Stimulated activated CD8-positive, alpha-beta memory T cell treated with anti-CD3 and anti-CD28 coated beads, Interleukin-4, amount 100 ng/mL, for 24 hours (primary cell): ENCODE measurements around the gene ARHGEF16.

Experiments
- DNase-seq: peaks from one replicate; pipeline ENCODE4 v3.0.0-alpha.2; 2020; ENCODE audit warnings: low read depth

The ARHGEF16 gene

GRCh38 chr1:3519301-3519885 lies 64.9 kb downstream of the ARHGEF16 start:
- no peak for DNase-seq

GRCh38 chr1:3520419-3521378 lies 66.2 kb downstream of the ARHGEF16 start:
- no peak for DNase-seq

GRCh38 chr1:3521426-3521825 lies 67.0 kb downstream of the ARHGEF16 start:
- DNase-seq = no peak

- DNase-seq = no peak
Measured at GRCh38 chr1:3522112-3522511, 67.6 kb downstream of the ARHGEF16 start.

- no peak for DNase-seq
Measured at GRCh38 chr1:3522564-3523265, 68.2 kb downstream of the ARHGEF16 start.

DNA sequence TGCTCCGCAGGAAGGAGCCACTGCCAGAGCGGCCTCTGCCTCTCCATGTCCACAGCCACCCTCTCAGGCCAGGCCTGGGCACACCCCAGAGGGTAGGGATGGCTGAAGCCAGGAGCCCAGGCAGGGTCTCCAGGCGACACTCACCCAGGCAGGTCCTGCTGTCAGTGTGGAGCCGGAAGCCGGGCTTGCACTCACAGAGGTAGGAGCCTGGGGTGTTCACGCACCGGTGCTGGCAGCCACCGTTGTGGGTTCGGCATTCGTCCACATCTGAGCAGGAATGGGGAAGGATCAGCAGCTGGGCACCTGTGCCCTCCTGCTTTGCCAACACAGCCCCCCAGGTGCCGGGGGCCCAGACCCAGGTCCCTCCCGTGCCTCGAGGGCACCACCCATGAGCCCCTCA lies 69.5 kb downstream of the ARHGEF16 start:
- DNase-seq = no peak

GRCh38 chr1:3524556-3525203 lies 70.2 kb downstream of the ARHGEF16 start:
- DNase-seq = no peak

- no peak for DNase-seq
Measured at GRCh38 chr1:3525551-3526482, 71.4 kb downstream of the ARHGEF16 start.

DNA sequence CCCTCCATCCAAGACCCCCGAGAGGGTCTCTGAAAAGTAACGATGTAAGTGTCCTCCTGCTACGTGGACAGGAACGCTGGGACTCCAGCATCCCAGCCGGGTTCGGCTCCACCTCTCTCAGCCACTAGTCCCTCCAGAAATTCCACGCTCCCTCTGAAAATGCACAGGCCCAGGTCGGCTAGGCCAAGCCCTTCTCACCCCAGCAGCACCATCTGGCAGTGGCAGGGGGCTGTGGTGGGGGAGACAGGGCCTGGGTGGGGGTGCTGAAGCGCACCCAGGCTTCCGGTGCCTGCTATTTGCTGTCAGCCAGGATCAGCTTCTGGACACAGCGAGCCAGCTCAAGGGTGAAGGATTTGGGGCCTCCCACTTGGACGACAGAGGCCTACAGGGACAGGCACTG lies 73.3 kb downstream of the ARHGEF16 start:
- no peak for DNase-seq

DNA sequence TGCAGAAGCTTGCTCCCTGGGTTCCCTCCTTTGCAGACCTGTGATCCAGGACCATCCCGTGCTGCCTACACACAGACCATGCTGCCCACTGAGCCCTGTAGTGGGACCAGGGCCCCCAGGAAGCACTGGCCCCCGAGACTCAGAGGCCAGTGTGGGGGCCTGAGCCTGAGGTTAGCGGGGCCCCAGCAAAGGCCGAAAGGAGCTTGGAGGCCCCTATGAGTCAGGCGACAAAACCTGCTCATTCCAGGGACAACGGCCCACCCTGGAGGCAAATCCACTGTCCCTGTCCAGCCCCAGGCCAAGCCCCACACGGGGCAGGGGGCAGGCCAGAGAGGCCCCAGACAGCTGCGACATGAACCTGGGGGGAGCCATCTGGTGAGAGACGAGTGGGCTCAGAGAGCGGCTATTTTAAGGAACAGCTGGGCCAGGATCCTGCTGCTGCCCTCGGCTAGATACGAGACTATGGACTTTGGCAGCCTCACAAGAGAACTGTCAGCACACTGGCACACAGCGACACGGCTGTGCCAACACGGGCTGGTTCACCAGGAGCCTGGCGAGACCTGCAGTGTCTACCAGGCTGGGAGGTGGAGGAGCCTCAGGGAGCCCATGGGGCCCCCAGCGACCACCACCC lies 74.7 kb downstream of the ARHGEF16 start:
- DNase-seq = no peak

GRCh38 chr1:3530086-3530925 lies 75.8 kb downstream of the ARHGEF16 start:
- no peak for DNase-seq
